Astrocyte (in vitro differentiated cells and primary cell): ENCODE results near the gene GMPR. TPM values are rescaled to one million over a fixed set of nuclear protein-coding genes. Genes with fewer than 3 reads are reported as not detected.
A peak's percentile ranks its signal among the peaks of the same experiment; 100 is the strongest.

Experiments
- DNase-seq: peaks from one replicate; pipeline ENCODE4 v3.0.0-alpha.2; 2010; ENCODE audit warnings: low read depth
- FAIRE-seq: peaks from 2 replicates; lab custom pipeline; 2011; peaks lifted over from hg19 to GRCh38; lab: Jason Lieb, UNC
- H2AFZ ChIP-seq: 2 replicates; pipeline ENCODE4 v1.6.0; 2012; ENCODE audit warnings: low read depth, low read length, inconsistent platforms
- H3K27ac ChIP-seq: 2 replicates; pipeline ENCODE4 v1.5.1; 2011; ENCODE audit warnings: low read depth, low read length, inconsistent platforms
- H3K27me3 ChIP-seq: 2 replicates; pipeline ENCODE4 v1.6.0; 2011; ENCODE audit warnings: low read length, inconsistent platforms; ENCODE audit not compliant: insufficient read depth
- H3K36me3 ChIP-seq: 2 replicates; pipeline ENCODE4 v1.5.1; 2011; ENCODE audit warnings: low read length, inconsistent platforms; ENCODE audit not compliant: insufficient read depth
- H3K4me1 ChIP-seq: 2 replicates; pipeline ENCODE4 v1.5.1; 2011; ENCODE audit warnings: low read length, inconsistent platforms; ENCODE audit not compliant: insufficient read depth
- H3K4me2 ChIP-seq: 2 replicates; pipeline ENCODE4 v1.6.0; 2012; ENCODE audit warnings: low read length, inconsistent platforms
- H3K4me3 ChIP-seq: 2 replicates; pipeline ENCODE4 v1.5.1; 2011; ENCODE audit warnings: low read depth, mild to moderate bottlenecking, low read length, inconsistent platforms; ENCODE audit not compliant: insufficient read depth
- H3K79me2 ChIP-seq: 2 replicates; pipeline ENCODE4 v1.6.0; 2012; ENCODE audit warnings: mild to moderate bottlenecking, low read length, inconsistent platforms; ENCODE audit not compliant: insufficient read depth
- H3K9ac ChIP-seq: 2 replicates; pipeline ENCODE4 v1.6.0; 2012; ENCODE audit warnings: mild to moderate bottlenecking, low read length, inconsistent platforms
- H3K9me3 ChIP-seq: 2 replicates; pipeline ENCODE4 v1.5.1; 2012; ENCODE audit warnings: low read depth, mild to moderate bottlenecking, low read length, inconsistent platforms; ENCODE audit not compliant: insufficient read depth
- H4K20me1 ChIP-seq: 2 replicates; pipeline ENCODE4 v1.6.0; 2012; ENCODE audit warnings: low read length, inconsistent platforms; ENCODE audit not compliant: insufficient read depth
- H3K27ac Mint-ChIP-seq: one replicate; pipeline ENCODE4 v1.8.0; 2021; ENCODE audit warnings: mild to moderate bottlenecking, mixed read lengths; ENCODE audit not compliant: unreplicated experiment
- H3K27me3 Mint-ChIP-seq: one replicate; pipeline ENCODE4 v1.8.0; 2021; ENCODE audit warnings: low read depth, mixed read lengths; ENCODE audit not compliant: unreplicated experiment
- H3K36me3 Mint-ChIP-seq: one replicate; pipeline ENCODE4 v1.8.0; 2021; ENCODE audit warnings: low read depth, mixed read lengths; ENCODE audit not compliant: unreplicated experiment
- H3K4me1 Mint-ChIP-seq: one replicate; pipeline ENCODE4 v1.8.0; 2021; ENCODE audit warnings: low read depth, mixed read lengths; ENCODE audit not compliant: unreplicated experiment
- H3K4me3 Mint-ChIP-seq: one replicate; pipeline ENCODE4 v1.8.0; 2021; ENCODE audit warnings: mild to moderate bottlenecking, moderate library complexity, mixed read lengths; ENCODE audit not compliant: unreplicated experiment
- H3K9me3 Mint-ChIP-seq: one replicate; pipeline ENCODE4 v1.8.0; 2021; ENCODE audit warnings: mild to moderate bottlenecking, mixed read lengths; ENCODE audit not compliant: unreplicated experiment
- EZH2 ChIP-seq: IDR thresholded peaks from 2 replicates; pipeline ENCODE4 v1.6.1; 2012; ENCODE audit warnings: mild to moderate bottlenecking, low read length, inconsistent platforms; ENCODE audit not compliant: insufficient read depth
- total RNA-seq: library from RNA; stranded (reverse); gene quantifications from 2 replicates; pipeline ENCODE4 v1.2.1, GENCODE V29; 2021
- TF ChIP-seq, protein P1 (sequence below): IDR thresholded peaks from 2 replicates; pipeline ENCODE4 v1.5.1; 2011; ENCODE audit warnings: low read depth, mild to moderate bottlenecking, inconsistent platforms, low read length, moderate library complexity; ENCODE audit not compliant: insufficient read depth

GMPR gene
- total RNA-seq, 1 donor from 2014 or later, result 2.0 TPM

DNA sequence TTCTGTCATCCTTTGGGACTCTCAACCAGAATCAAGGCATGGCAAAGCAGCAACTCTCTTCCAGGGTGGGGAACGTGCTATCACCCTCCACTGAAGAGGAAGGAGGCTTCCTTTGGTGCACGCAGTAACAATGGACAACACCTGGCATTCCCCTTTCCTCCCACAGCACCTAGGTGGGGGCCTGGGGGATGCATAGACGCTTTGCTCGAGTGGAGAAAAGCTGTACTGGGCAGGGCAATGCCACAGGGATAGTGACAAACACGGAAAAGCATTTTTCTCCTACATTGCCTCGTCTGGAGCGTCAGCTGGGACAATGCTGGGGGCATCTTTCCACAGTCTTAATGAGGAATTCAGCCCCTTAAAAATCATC, 82.9 kb downstream of the GMPR start:
- Mint-ChIP-seq H3K9me3 (no peaks in the 10 kb centered on the region), H3K4me3 (no peak overlapping the region), H3K27ac (peak overlapping the region; percentile 75), H3K27me3 (no peaks in the 10 kb centered on the region), H3K36me3 (peaks cover 13% of the 10 kb centered on the region), H3K4me1 (peaks cover 67% of the 10 kb centered on the region)
- TF ChIP-seq EZH2, result no peak
- TF ChIP-seq, protein P1, sequence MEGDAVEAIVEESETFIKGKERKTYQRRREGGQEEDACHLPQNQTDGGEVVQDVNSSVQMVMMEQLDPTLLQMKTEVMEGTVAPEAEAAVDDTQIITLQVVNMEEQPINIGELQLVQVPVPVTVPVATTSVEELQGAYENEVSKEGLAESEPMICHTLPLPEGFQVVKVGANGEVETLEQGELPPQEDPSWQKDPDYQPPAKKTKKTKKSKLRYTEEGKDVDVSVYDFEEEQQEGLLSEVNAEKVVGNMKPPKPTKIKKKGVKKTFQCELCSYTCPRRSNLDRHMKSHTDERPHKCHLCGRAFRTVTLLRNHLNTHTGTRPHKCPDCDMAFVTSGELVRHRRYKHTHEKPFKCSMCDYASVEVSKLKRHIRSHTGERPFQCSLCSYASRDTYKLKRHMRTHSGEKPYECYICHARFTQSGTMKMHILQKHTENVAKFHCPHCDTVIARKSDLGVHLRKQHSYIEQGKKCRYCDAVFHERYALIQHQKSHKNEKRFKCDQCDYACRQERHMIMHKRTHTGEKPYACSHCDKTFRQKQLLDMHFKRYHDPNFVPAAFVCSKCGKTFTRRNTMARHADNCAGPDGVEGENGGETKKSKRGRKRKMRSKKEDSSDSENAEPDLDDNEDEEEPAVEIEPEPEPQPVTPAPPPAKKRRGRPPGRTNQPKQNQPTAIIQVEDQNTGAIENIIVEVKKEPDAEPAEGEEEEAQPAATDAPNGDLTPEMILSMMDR, result no peak
- Histone ChIP-seq H3K27ac (peak overlapping the region; percentile 97), H3K9ac (peak overlapping the region; percentile 88), H3K4me1 (peaks cover 65% of the 10 kb centered on the region), H4K20me1 (peaks cover 28% of the 10 kb centered on the region), H2AFZ (no peak overlapping the region), H3K4me2 (peak overlapping the region; percentile 85), H3K79me2 (peaks cover 3% of the 10 kb centered on the region), H3K36me3 (no peaks in the 10 kb centered on the region), H3K4me3 (no peak overlapping the region), H3K9me3 (no peaks in the 10 kb centered on the region), H3K27me3 (no peaks in the 10 kb centered on the region)
- FAIRE-seq (no peak), DNase-seq (no peak)

DNA sequence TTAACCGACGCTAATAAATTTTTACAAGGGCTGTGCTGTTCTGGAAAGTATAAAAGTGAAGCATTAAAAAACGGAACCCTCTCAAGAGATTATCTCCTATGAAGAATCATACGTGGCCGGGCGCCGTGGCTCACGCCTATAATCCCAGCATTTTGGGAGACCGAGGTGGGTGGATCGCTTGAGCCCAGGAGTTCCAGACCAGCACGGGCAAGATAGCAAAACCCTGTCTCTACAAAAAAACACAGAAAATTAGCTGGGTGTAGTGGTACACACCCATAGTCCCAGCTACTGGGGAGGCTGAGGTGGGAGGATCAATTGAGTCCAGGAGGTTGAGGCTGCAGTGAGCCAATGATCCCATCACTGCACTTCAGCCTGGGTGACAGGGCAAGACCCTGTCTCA, 83.4 kb downstream of the GMPR start:
- H3K4me1 Mint-ChIP-seq, result peaks cover 65% of the 10 kb centered on the region
- H3K4me2 ChIP-seq, result no peak overlapping the region
- no peaks in the 10 kb centered on the region for H3K27me3 Mint-ChIP-seq
- H3K4me1 ChIP-seq, result peaks cover 65% of the 10 kb centered on the region
- DNase-seq, result no peak
- no peak overlapping the region for H3K4me3 Mint-ChIP-seq
- FAIRE-seq, result no peak
- peak overlapping the region; percentile 75 for H3K27ac Mint-ChIP-seq
- no peak overlapping the region for H3K4me3 ChIP-seq
- no peaks in the 10 kb centered on the region for H3K9me3 ChIP-seq
- no peaks in the 10 kb centered on the region for H3K36me3 ChIP-seq
- no peak for TF ChIP-seq EZH2
- TF ChIP-seq, protein P1, result no peak
- no peaks in the 10 kb centered on the region for H3K9me3 Mint-ChIP-seq
- peaks cover 18% of the 10 kb centered on the region for H3K36me3 Mint-ChIP-seq
- no peak overlapping the region for H3K9ac ChIP-seq
- no peaks in the 10 kb centered on the region for H3K27me3 ChIP-seq
- no peak overlapping the region for H2AFZ ChIP-seq
- H3K79me2 ChIP-seq, result peaks cover 3% of the 10 kb centered on the region
- peaks cover 26% of the 10 kb centered on the region for H4K20me1 ChIP-seq
- H3K27ac ChIP-seq, result no peak overlapping the region

DNA sequence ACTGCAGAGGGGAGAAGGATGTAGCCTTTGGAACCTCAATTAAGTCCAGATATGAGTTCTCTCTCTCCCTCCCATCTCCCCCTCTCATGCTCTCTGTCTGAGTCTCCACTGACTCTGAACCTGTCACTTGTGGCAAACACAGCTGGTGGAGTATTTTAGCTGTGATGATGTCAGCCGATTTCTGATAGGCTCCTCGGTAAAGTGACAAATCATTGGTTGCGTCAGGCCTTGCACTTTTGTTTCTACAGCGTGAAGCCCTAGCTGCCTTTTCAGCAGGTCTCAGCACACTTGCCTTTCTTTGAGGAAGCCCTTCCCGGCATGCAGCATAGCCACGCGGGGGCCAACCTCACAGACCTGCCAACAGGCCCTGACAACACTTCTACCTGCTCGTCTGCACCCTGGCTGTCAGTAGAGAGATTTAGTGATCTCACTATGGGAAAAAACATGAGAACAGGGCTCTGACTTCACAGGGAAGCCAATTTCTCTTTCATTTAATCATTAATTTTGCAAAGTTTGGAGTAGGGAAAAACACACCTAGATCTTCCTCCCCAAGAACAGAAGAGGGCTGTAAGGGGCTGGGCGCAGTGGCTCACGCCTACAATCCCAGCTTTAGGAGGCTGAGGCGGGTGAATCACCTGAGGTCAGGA, 84.4 kb downstream of the GMPR start:
- H3K4me3 Mint-ChIP-seq, result peak overlapping the region; percentile 60
- no peaks in the 10 kb centered on the region for H3K27me3 ChIP-seq
- peak overlapping the region; percentile 92 for H3K27ac Mint-ChIP-seq
- H3K36me3 ChIP-seq, result no peaks in the 10 kb centered on the region
- H3K4me3 ChIP-seq, result no peak overlapping the region
- no peaks in the 10 kb centered on the region for H3K9me3 ChIP-seq
- no peaks in the 10 kb centered on the region for H3K9me3 Mint-ChIP-seq
- H3K4me2 ChIP-seq, result peak overlapping the region; percentile 71
- peaks cover 20% of the 10 kb centered on the region for H3K36me3 Mint-ChIP-seq
- peaks cover 61% of the 10 kb centered on the region for H3K4me1 ChIP-seq
- H3K27me3 Mint-ChIP-seq, result no peaks in the 10 kb centered on the region
- no peak overlapping the region for H2AFZ ChIP-seq
- DNase-seq (peak; percentile 95), FAIRE-seq (no peak)
- H4K20me1 ChIP-seq, result peaks cover 26% of the 10 kb centered on the region
- peaks cover 3% of the 10 kb centered on the region for H3K79me2 ChIP-seq
- H3K4me1 Mint-ChIP-seq, result peaks cover 59% of the 10 kb centered on the region
- H3K9ac ChIP-seq, result peak overlapping the region; percentile 71
- H3K27ac ChIP-seq, result peak overlapping the region; percentile 79
- TF ChIP-seq, protein P1, result no peak
- TF ChIP-seq EZH2, result no peak
